A172 (cell line): ENCODE data around the gene ACADM. TPM values are rescaled to one million over a fixed set of nuclear protein-coding genes. Genes with fewer than 3 reads are reported as not detected.
"Not testable (repeated sequence)": the region's sequence is repeated elsewhere in the genome, so short reads cannot be mapped to it uniquely, and the experiment has no call there.

Experiments used
- DNase-seq: peaks from one replicate; pipeline ENCODE4 v3.0.0-alpha.2; 2015; ENCODE audit warnings: low spot score
- total RNA-seq: library from RNA; depleted of rRNA; stranded (reverse); fragments of >200 nt; shearing (Covaris generic); gene quantifications from 2 replicates; pipeline ENCODE4 v1.2.3, GENCODE V29; 2014; rRNA removed

Gene ACADM
- total RNA-seq, 1 experiment from 2014 or later, result 33.6 TPM

- no peak for DNase-seq
Measured at GRCh38 chr1:75794382-75794781, 69.9 kb downstream of the ACADM start.

DNA sequence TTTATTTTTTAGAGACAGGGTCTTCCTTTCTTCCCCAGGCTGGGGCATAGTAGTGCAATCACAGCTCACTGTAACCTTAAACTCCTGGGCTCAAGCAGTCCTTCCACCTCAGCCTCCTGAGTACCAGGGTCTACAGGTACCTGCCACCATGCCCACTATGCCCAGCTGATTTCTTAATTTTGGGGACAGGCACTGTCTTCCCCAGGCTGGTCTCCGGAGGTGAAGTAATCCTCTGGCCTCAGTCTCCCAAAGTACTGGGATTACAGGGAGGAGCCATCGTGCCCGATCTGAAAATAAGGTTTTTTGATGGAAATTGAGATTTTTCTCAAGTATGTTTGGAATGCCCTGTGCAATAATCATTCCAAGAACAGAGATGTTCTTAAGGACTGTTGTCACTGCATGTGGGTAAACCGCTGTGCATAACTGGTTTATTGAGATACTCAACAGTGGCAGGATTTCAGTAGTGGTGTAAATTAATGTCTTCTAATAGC lies 71.2 kb downstream of the ACADM start:
- no peak for DNase-seq

DNA sequence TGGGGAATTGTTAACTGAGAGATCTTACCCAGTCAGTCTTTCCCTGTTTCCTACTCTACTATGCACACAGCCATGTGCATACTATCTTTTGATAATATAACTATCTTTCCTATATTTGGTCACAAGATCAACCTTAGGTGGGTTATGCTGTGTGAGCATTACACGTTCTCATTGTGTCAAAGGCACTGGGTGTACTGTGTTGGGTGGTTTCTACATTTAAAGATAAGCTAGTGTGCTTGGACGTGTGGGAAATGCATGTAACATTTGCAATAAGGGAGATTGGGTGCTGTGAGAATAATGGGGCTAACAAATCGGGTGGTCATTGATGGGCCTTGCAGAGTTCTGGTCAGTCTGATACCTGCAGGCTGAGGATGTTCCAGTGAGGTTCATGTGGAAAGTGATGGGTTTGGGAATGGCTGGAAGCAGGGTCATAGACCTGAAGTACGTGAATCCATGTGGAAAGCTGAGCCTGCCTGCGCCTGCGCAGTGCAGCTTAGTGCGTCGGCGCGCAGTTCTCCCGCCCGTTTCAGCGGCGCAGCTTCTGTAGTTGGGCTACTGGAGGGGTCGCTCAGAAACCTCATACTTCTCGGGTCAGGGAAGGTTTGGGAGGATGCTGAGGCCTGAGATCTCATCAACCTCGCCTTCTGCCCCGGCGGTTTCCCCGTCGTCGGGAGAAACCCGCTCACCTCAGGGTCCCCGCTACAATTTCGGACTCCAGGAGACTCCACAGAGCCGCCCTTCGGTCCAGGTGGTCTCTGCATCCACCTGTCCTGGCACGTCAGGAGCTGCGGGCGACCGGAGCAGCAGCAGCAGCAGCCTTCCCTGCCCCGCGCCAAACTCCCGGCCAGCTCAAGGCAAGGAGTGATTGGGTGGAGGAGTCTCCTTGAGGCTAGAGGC lies 72.1 kb downstream of the ACADM start, which contains the start of gene MSH4:
MSH4 (plus strand) TSS at position 507 of the 897 bp plus-strand sequence; CDS start at position 611, 104 bp downstream.
- DNase-seq, result no peak

- no peak for DNase-seq
Measured at GRCh38 chr1:75797273-75797588, 72.7 kb downstream of the ACADM start.

DNA sequence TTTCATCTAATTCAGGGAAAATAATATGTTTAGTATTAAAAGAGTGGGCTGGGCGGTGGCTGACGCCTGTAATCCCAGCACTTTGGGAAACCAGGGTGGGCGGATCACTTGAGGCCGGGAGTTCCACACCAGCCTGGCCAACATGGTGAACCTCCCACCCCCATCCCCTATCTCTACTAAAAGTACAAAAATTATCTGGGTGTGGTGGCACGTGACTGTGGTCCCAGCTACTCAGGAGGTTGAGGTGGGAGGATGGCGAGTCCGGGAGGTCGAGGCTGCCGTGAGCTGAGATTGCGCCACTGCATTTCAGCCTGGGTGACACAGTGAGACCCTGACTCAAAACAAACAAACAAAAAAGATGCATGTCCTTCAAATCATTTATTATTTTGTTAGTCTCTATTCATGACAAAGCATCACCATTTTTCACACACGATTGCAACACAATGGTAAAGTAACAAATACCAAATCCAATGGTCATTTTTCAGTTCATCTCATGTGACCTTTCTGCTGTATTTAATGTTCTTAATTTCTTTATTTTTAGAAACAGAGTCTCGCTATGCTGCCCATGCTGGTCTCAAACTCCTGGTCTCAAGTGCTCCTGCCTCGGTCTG lies 73.2 kb downstream of the ACADM start:
- DNase-seq, result no peak

DNA sequence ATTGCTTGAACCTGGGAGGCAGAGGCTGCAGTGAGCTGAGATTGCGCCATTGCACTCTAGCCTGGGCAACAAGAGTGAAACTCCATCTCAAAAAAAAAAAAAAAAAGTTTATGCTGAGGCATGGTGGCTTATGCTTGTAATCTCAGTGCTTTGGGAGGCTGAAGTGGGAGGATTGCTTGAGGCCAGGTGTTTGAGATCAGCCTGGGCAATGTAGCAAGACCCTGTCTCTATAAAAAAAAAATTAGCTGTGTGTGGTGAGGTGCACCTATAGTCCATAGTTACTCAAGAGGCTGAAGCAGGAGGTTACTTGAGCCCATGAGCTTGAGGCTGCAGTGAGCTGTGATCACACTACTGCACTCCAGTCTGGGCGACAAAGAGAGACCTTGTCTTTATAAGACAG lies 77.0 kb downstream of the ACADM start:
- not testable (repeated sequence) for DNase-seq

DNA sequence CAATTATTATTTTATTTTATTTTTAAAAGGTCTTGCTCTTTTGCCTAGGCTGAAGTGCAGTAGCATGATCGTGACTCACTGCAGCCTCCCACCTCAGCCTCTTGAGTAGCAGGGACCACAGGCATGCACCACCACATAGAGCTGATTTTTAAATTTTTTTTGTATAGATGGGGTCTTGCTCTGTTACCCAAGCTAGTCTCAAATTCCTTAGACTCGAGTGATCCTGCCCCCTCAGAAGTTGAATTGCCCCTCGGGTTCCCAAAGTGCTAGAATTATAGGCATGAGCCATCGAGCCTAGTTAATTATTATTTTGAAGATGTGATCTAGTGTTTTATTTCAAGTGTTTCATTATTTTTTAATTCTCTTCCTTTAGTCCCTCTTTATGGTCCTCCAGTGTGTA lies 84.4 kb downstream of the ACADM start:
- DNase-seq, result no peak

DNA sequence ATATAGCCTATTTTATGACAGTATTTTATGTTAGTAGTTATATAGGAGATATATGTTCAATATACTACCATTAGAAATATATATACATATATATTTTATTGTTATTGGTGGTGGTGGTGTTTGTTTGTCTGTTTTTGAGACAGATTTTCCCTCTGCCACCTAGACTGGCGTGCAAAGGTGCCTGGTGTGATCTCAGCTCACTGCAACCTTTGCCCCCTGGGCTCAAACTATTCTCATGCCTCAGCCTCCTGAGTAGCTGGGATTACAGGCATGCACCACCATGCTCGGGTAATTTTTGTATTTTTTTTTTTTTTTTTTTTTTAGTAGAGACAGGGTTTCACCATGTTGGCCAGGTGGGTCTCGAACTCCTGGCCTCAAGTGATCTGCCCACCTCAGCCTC lies 85.6 kb downstream of the ACADM start:
- not testable (repeated sequence) for DNase-seq

DNA sequence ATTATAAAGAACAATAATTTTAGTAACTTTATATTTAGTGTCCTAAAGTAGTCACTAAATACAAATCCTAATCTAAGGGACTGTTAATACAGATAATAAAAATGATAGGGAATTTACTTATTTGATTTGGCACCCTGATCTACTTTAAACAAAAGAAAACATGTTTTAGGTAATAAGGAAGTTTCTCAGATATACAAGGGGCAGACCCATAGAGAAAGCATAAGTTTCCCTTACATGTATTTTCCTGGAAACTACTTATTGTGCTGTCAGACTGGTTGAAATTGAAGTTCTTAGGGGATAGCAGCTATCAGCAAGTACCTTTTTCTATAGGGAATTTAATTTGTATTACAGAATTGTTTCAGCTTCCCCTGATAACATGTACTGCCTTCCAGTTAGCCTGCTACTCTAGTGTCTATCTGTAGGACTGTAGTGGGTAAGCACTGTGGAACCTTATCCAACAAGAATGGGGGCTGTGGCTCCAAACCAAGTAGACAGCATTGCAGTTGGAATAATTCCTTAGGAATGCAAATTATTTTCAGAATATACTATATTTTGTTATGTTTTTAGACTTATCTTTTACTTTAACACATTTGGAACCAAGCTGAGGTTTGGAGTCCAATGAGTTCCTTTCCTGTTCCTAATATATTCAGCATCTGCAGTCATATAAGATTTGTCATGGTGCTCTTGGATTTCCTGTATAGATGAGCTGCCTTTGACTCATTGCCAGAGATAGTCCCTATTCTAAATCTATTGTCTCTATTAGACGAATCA lies 86.9 kb downstream of the ACADM start:
- no peak for DNase-seq

GRCh38 chr1:75812065-75812464 lies 87.6 kb downstream of the ACADM start:
- no peak for DNase-seq

Other genes starting within 250 kb of the ACADM start
- 3.4 and 3.7 TPM in 2 replicates for gene SLC44A5, start 113.6 kb upstream of the ACADM start, total RNA-seq
- gene RABGGTB, start 61.5 kb downstream of the ACADM start, total RNA-seq, result 77.4 and 93.6 TPM in 2 replicates
- gene MSH4, start 72.2 kb downstream of the ACADM start, total RNA-seq, result 0.02 and 0.05 TPM in 2 replicates
- not detected in 2 replicates for gene ASB17, start 207.7 kb downstream of the ACADM start, total RNA-seq